Choroid plexus epithelial cell (primary cell): ENCODE measurements around the gene BGN.
A peak's percentile ranks its signal among the peaks of the same experiment; 100 is the strongest.

Source experiments
- DNase-seq: peaks from one replicate; pipeline ENCODE4 v3.0.0-alpha.2; 2010; ENCODE audit warnings: low read depth
- H3K4me3 ChIP-seq: 2 replicates; pipeline ENCODE4 v1.5.1; 2011; ENCODE audit warnings: low read depth, mild to moderate bottlenecking, control low read depth, low read length, moderate library complexity
- TF ChIP-seq, protein P1 (sequence below): conservative IDR thresholded peaks from 2 replicates; pipeline ENCODE4 v1.5.1; 2011; ENCODE audit warnings: low read depth, mild to moderate bottlenecking, control low read depth, inconsistent platforms, low read length, moderate library complexity

BGN gene

GRCh38 chrX:153519569-153520286 lies 24.9 kb downstream of the BGN start:
- DNase-seq, result peak; percentile 26
- no peak overlapping the region for H3K4me3 ChIP-seq
- TF ChIP-seq, protein P1, sequence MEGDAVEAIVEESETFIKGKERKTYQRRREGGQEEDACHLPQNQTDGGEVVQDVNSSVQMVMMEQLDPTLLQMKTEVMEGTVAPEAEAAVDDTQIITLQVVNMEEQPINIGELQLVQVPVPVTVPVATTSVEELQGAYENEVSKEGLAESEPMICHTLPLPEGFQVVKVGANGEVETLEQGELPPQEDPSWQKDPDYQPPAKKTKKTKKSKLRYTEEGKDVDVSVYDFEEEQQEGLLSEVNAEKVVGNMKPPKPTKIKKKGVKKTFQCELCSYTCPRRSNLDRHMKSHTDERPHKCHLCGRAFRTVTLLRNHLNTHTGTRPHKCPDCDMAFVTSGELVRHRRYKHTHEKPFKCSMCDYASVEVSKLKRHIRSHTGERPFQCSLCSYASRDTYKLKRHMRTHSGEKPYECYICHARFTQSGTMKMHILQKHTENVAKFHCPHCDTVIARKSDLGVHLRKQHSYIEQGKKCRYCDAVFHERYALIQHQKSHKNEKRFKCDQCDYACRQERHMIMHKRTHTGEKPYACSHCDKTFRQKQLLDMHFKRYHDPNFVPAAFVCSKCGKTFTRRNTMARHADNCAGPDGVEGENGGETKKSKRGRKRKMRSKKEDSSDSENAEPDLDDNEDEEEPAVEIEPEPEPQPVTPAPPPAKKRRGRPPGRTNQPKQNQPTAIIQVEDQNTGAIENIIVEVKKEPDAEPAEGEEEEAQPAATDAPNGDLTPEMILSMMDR, result no peak

- TF ChIP-seq, protein P1, result no peak
- no peak overlapping the region for H3K4me3 ChIP-seq
- DNase-seq, result no peak
Measured at GRCh38 chrX:153520287-153520917, 25.6 kb downstream of the BGN start.

GRCh38 chrX:153521034-153521433 lies 26.3 kb downstream of the BGN start:
- DNase-seq, result no peak
- TF ChIP-seq, protein P1, result no peak

GRCh38 chrX:153522259-153522658 lies 27.5 kb downstream of the BGN start:
- TF ChIP-seq, protein P1, result no peak
- no peak overlapping the region for H3K4me3 ChIP-seq

More at GRCh38 chrX:153521034-153521433, 26.3 kb downstream of the BGN start:
- no peak overlapping the region for H3K4me3 ChIP-seq

DNA sequence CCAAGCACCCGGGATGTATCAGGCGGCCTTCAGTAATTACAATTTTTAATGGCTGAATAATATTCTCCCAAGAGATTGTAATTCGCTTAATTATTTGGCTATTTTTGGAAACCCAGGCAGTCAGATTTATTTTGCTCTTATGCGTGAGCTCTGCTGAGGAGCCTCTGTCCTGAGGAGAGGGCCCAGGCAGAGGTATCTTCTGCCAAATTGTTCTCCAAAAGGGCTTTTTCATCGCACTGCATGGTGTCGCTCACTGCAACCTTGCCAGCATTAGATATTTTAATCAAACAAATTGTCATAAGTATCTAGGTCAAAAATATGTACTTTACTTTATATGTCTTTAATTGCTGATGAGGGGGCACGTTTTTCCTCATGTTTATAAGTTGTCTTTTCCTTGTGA lies 28.5 kb downstream of the BGN start:
- no peak for DNase-seq
- no peak overlapping the region for H3K4me3 ChIP-seq
- TF ChIP-seq, protein P1, result no peak

More at GRCh38 chrX:153522259-153522658, 27.5 kb downstream of the BGN start:
- DNase-seq, result no peak

- no peak overlapping the region for H3K4me3 ChIP-seq
- no peak for DNase-seq
- TF ChIP-seq, protein P1, result no peak
Measured at GRCh38 chrX:153524234-153524633, 29.5 kb downstream of the BGN start.
